Measurements from ENCODE around the gene CLPTM1. TPM values are rescaled to one million over a fixed set of nuclear protein-coding genes. Genes with fewer than 3 reads are reported as not detected.

The CLPTM1 gene
- total RNA-seq, result 58.0 and 74.8 TPM in 2 replicates

GRCh38 chr19:44954649-44955504 is at the start of gene CLPTM1:
Gene CLPTM1 (plus strand): TSS chr19:44955380. CDS start chr19:44955396, 16 bp downstream.
- peak within 1 kb of the TSS; percentile 94 for H3K4me3 ChIP-seq (ENCODE audit: low read depth, low read length)
- TF ChIP-seq CTCF (IDR thresholded peaks at IDR 0.05; ENCODE audit: insufficient read depth, low read length, poor library complexity, severe bottlenecking), result no peak
- H3K36me3 ChIP-seq (ENCODE audit: control insufficient read depth, insufficient read depth, low read length), result no peaks in the 10 kb centered on the region
- H3K27me3 ChIP-seq (ENCODE audit: control insufficient read depth, insufficient read depth, low read length), result no peaks in the 10 kb centered on the region
- peak; percentile 82 for DNase-seq (ENCODE audit: low read depth)

- no peak for DNase-seq (ENCODE audit: low read depth)
- Histone ChIP-seq H3K27me3 (ENCODE audit: control insufficient read depth, insufficient read depth, low read length) (peaks cover 17% of the 10 kb centered on the region), H3K4me3 (ENCODE audit: low read depth, low read length) (peak within 1 kb of the TSS; percentile 6), H3K36me3 (ENCODE audit: control insufficient read depth, insufficient read depth, low read length) (peaks cover 2% of the 10 kb centered on the region)
- no peak for TF ChIP-seq CTCF (IDR thresholded peaks at IDR 0.05; ENCODE audit: insufficient read depth, low read length, poor library complexity, severe bottlenecking)
Measured at GRCh38 chr19:44905437-44906160, 49.6 kb upstream of the CLPTM1 start, which contains the start of gene APOE. Gene APOE (plus strand): TSS chr19:44905796. CDS start chr19:44906625, 829 bp downstream.

- Histone ChIP-seq H3K4me3 (ENCODE audit: low read depth, low read length) (no peak overlapping the region), H3K27me3 (ENCODE audit: control insufficient read depth, insufficient read depth, low read length) (peaks cover 17% of the 10 kb centered on the region), H3K36me3 (ENCODE audit: control insufficient read depth, insufficient read depth, low read length) (peaks cover 2% of the 10 kb centered on the region)
- DNase-seq (ENCODE audit: low read depth), result no peak
- no peak for TF ChIP-seq CTCF (IDR thresholded peaks at IDR 0.05; ENCODE audit: insufficient read depth, low read length, poor library complexity, severe bottlenecking)
Measured at GRCh38 chr19:44907613-44908012, 47.6 kb upstream of the CLPTM1 start.

- Histone ChIP-seq H3K27me3 (ENCODE audit: control insufficient read depth, insufficient read depth, low read length) (peaks cover 17% of the 10 kb centered on the region), H3K4me3 (ENCODE audit: low read depth, low read length) (no peak overlapping the region), H3K36me3 (ENCODE audit: control insufficient read depth, insufficient read depth, low read length) (no peaks in the 10 kb centered on the region)
- no peak for DNase-seq (ENCODE audit: low read depth)
- no peak for TF ChIP-seq CTCF (IDR thresholded peaks at IDR 0.05; ENCODE audit: insufficient read depth, low read length, poor library complexity, severe bottlenecking)
Measured at GRCh38 chr19:44908074-44908835, 46.9 kb upstream of the CLPTM1 start.

GRCh38 chr19:44908836-44909261 is 46.3 kb upstream of the CLPTM1 start:
- no peak overlapping the region for H3K4me3 ChIP-seq (ENCODE audit: low read depth, low read length)
- H3K27me3 ChIP-seq (ENCODE audit: control insufficient read depth, insufficient read depth, low read length), result peaks cover 17% of the 10 kb centered on the region
- no peaks in the 10 kb centered on the region for H3K36me3 ChIP-seq (ENCODE audit: control insufficient read depth, insufficient read depth, low read length)
- DNase-seq (ENCODE audit: low read depth), result no peak
- no peak for TF ChIP-seq CTCF (IDR thresholded peaks at IDR 0.05; ENCODE audit: insufficient read depth, low read length, poor library complexity, severe bottlenecking)

Data from kidney epithelial cell (primary cell).